ENCODE measurements around the gene CHCHD6. TPM values are rescaled to one million over a fixed set of nuclear protein-coding genes. Genes with fewer than 3 reads are reported as not detected.

The CHCHD6 gene
- polyA plus RNA-seq, 1 donor = 10.8 TPM

GRCh38 chr3:126661532-126662364 lies 42.3 kb upstream of the CHCHD6 start:
- Histone ChIP-seq H3K36me3 (ENCODE audit: control insufficient read depth, insufficient read depth, low read length) (no peaks in the 10 kb centered on the region), H3K27ac (ENCODE audit: low read length) (no peak overlapping the region), H3K9me3 (ENCODE audit: control insufficient read depth, low read depth, low read length) (no peaks in the 10 kb centered on the region), H3K4me1 (ENCODE audit: control insufficient read depth, insufficient read depth, low read length) (no peaks in the 10 kb centered on the region), H3K27me3 (ENCODE audit: control insufficient read depth, insufficient read depth, low read length) (peaks cover 46% of the 10 kb centered on the region), H3K4me3 (ENCODE audit: low read length) (no peak overlapping the region)
- WGBS (ENCODE audit: insufficient coverage, low lambda C conversion rate) = no CpG with 5 or more reads among the region's 11 CpGs
- no peak for DNase-seq

GRCh38 chr3:126663257-126663656 lies 40.8 kb upstream of the CHCHD6 start:
- Histone ChIP-seq H3K36me3 (ENCODE audit: control insufficient read depth, insufficient read depth, low read length) (no peaks in the 10 kb centered on the region), H3K27me3 (ENCODE audit: control insufficient read depth, insufficient read depth, low read length) (peaks cover 46% of the 10 kb centered on the region), H3K27ac (ENCODE audit: low read length) (no peak overlapping the region), H3K4me1 (ENCODE audit: control insufficient read depth, insufficient read depth, low read length) (no peaks in the 10 kb centered on the region), H3K9me3 (ENCODE audit: control insufficient read depth, low read depth, low read length) (no peaks in the 10 kb centered on the region), H3K4me3 (ENCODE audit: low read length) (no peak overlapping the region)
- no CpG with 5 or more reads among the region's 4 CpGs for WGBS (ENCODE audit: insufficient coverage, low lambda C conversion rate)
- DNase-seq = no peak

- Histone ChIP-seq H3K27ac (ENCODE audit: low read length) (no peak overlapping the region), H3K27me3 (ENCODE audit: control insufficient read depth, insufficient read depth, low read length) (peaks cover 46% of the 10 kb centered on the region), H3K4me1 (ENCODE audit: control insufficient read depth, insufficient read depth, low read length) (no peaks in the 10 kb centered on the region), H3K9me3 (ENCODE audit: control insufficient read depth, low read depth, low read length) (no peaks in the 10 kb centered on the region), H3K4me3 (ENCODE audit: low read length) (no peak overlapping the region), H3K36me3 (ENCODE audit: control insufficient read depth, insufficient read depth, low read length) (no peaks in the 10 kb centered on the region)
- no peak for DNase-seq
- no CpG with 5 or more reads among the region's 8 CpGs for WGBS (ENCODE audit: insufficient coverage, low lambda C conversion rate)
Measured at GRCh38 chr3:126663750-126664149, 40.3 kb upstream of the CHCHD6 start.

- Histone ChIP-seq H3K4me1 (ENCODE audit: control insufficient read depth, insufficient read depth, low read length) (no peaks in the 10 kb centered on the region), H3K27me3 (ENCODE audit: control insufficient read depth, insufficient read depth, low read length) (peaks cover 41% of the 10 kb centered on the region)
- no CpG with 5 or more reads among the region's 5 CpGs for WGBS (ENCODE audit: insufficient coverage, low lambda C conversion rate)
Measured at GRCh38 chr3:126664591-126665214, 39.3 kb upstream of the CHCHD6 start.

GRCh38 chr3:126665221-126665936 lies 38.7 kb upstream of the CHCHD6 start:
- no peak for DNase-seq
- Histone ChIP-seq H3K36me3 (ENCODE audit: control insufficient read depth, insufficient read depth, low read length) (no peaks in the 10 kb centered on the region), H3K27me3 (ENCODE audit: control insufficient read depth, insufficient read depth, low read length) (peaks cover 34% of the 10 kb centered on the region), H3K4me3 (ENCODE audit: low read length) (no peak overlapping the region), H3K27ac (ENCODE audit: low read length) (no peak overlapping the region), H3K4me1 (ENCODE audit: control insufficient read depth, insufficient read depth, low read length) (no peaks in the 10 kb centered on the region), H3K9me3 (ENCODE audit: control insufficient read depth, low read depth, low read length) (no peaks in the 10 kb centered on the region)
- WGBS (ENCODE audit: insufficient coverage, low lambda C conversion rate) = 90% methylated on average over 2 of the region's 6 CpGs

More at GRCh38 chr3:126664591-126665214, 39.3 kb upstream of the CHCHD6 start:
- Histone ChIP-seq H3K36me3 (ENCODE audit: control insufficient read depth, insufficient read depth, low read length) (no peaks in the 10 kb centered on the region), H3K9me3 (ENCODE audit: control insufficient read depth, low read depth, low read length) (no peaks in the 10 kb centered on the region), H3K27ac (ENCODE audit: low read length) (no peak overlapping the region), H3K4me3 (ENCODE audit: low read length) (no peak overlapping the region)
- no peak for DNase-seq

- H3K36me3 ChIP-seq (ENCODE audit: control insufficient read depth, insufficient read depth, low read length) = no peaks in the 10 kb centered on the region
- no peak overlapping the region for H3K27ac ChIP-seq (ENCODE audit: low read length)
- no CpG with 5 or more reads among the region's 15 CpGs for WGBS (ENCODE audit: insufficient coverage, low lambda C conversion rate)
- no peak for DNase-seq
- no peaks in the 10 kb centered on the region for H3K4me1 ChIP-seq (ENCODE audit: control insufficient read depth, insufficient read depth, low read length)
- no peak overlapping the region for H3K4me3 ChIP-seq (ENCODE audit: low read length)
- H3K9me3 ChIP-seq (ENCODE audit: control insufficient read depth, low read depth, low read length) = no peaks in the 10 kb centered on the region
- H3K27me3 ChIP-seq (ENCODE audit: control insufficient read depth, insufficient read depth, low read length) = peaks cover 27% of the 10 kb centered on the region
Measured at GRCh38 chr3:126665959-126666657, 37.9 kb upstream of the CHCHD6 start.

- no CpG with 5 or more reads among the region's 15 CpGs for WGBS (ENCODE audit: insufficient coverage, low lambda C conversion rate)
- Histone ChIP-seq H3K9me3 (ENCODE audit: control insufficient read depth, low read depth, low read length) (no peaks in the 10 kb centered on the region), H3K4me1 (ENCODE audit: control insufficient read depth, insufficient read depth, low read length) (no peaks in the 10 kb centered on the region), H3K4me3 (ENCODE audit: low read length) (no peak overlapping the region), H3K27ac (ENCODE audit: low read length) (no peak overlapping the region), H3K36me3 (ENCODE audit: control insufficient read depth, insufficient read depth, low read length) (no peaks in the 10 kb centered on the region), H3K27me3 (ENCODE audit: control insufficient read depth, insufficient read depth, low read length) (peaks cover 19% of the 10 kb centered on the region)
- no peak for DNase-seq
Measured at GRCh38 chr3:126666658-126667528, 37.1 kb upstream of the CHCHD6 start.

GRCh38 chr3:126667631-126668449 lies 36.2 kb upstream of the CHCHD6 start:
- H3K27ac ChIP-seq (ENCODE audit: low read length) = no peak overlapping the region
- no CpG with 5 or more reads among the region's 15 CpGs for WGBS (ENCODE audit: insufficient coverage, low lambda C conversion rate)
- H3K27me3 ChIP-seq (ENCODE audit: control insufficient read depth, insufficient read depth, low read length) = peaks cover 10% of the 10 kb centered on the region
- no peaks in the 10 kb centered on the region for H3K4me1 ChIP-seq (ENCODE audit: control insufficient read depth, insufficient read depth, low read length)
- no peak for DNase-seq
- H3K4me3 ChIP-seq (ENCODE audit: low read length) = no peak overlapping the region
- H3K36me3 ChIP-seq (ENCODE audit: control insufficient read depth, insufficient read depth, low read length) = no peaks in the 10 kb centered on the region
- H3K9me3 ChIP-seq (ENCODE audit: control insufficient read depth, low read depth, low read length) = no peaks in the 10 kb centered on the region
